HG03558 (cell line): ENCODE data around the gene RHOH.

Experiments
- ATAC-seq: cut with Tn5 transposase; IDR thresholded peaks from one replicate; pipeline ENCODE4 v1.9.1; 2021; ENCODE audit warnings: moderate number of reproducible peaks; ENCODE audit not compliant: unreplicated experiment; ENCODE audit errors: extremely low read depth

Gene RHOH

GRCh38 chr4:40202474-40202873 is 5.6 kb downstream of the RHOH start:
- no peak for ATAC-seq

- ATAC-seq, result no peak
Measured at GRCh38 chr4:40204507-40205258, 7.9 kb downstream of the RHOH start.

GRCh38 chr4:40205259-40206198 is 8.7 kb downstream of the RHOH start:
- ATAC-seq, result peak; percentile 38

- no peak for ATAC-seq
Measured at GRCh38 chr4:40206426-40206825, 9.6 kb downstream of the RHOH start.

- no peak for ATAC-seq
Measured at GRCh38 chr4:40209401-40209800, 12.6 kb downstream of the RHOH start.

GRCh38 chr4:40210776-40211175 is 13.9 kb downstream of the RHOH start:
- no peak for ATAC-seq

GRCh38 chr4:40211224-40212185 is 14.7 kb downstream of the RHOH start:
- ATAC-seq, result no peak

- ATAC-seq, result no peak
Measured at GRCh38 chr4:40212674-40213527, 16.1 kb downstream of the RHOH start.

- ATAC-seq, result no peak
Measured at GRCh38 chr4:40214038-40214437, 17.2 kb downstream of the RHOH start.

- ATAC-seq, result no peak
Measured at GRCh38 chr4:40214661-40215418, 18.0 kb downstream of the RHOH start.

- ATAC-seq, result no peak
Measured at GRCh38 chr4:40216622-40217366, 20.0 kb downstream of the RHOH start.

GRCh38 chr4:40221744-40222143 is 24.9 kb downstream of the RHOH start:
- ATAC-seq, result no peak

- ATAC-seq, result no peak
Measured at GRCh38 chr4:40223343-40223742, 26.5 kb downstream of the RHOH start.

- no peak for ATAC-seq
Measured at GRCh38 chr4:40224432-40224831, 27.6 kb downstream of the RHOH start.

GRCh38 chr4:40225497-40225896 is 28.7 kb downstream of the RHOH start:
- no peak for ATAC-seq

- peak; percentile 54 for ATAC-seq
Measured at GRCh38 chr4:40227284-40227683, 30.5 kb downstream of the RHOH start.

- peak; percentile 29 for ATAC-seq
Measured at GRCh38 chr4:40228497-40229365, 31.9 kb downstream of the RHOH start.
